ENCODE results near the gene PTX4.

PTX4 gene

DNA sequence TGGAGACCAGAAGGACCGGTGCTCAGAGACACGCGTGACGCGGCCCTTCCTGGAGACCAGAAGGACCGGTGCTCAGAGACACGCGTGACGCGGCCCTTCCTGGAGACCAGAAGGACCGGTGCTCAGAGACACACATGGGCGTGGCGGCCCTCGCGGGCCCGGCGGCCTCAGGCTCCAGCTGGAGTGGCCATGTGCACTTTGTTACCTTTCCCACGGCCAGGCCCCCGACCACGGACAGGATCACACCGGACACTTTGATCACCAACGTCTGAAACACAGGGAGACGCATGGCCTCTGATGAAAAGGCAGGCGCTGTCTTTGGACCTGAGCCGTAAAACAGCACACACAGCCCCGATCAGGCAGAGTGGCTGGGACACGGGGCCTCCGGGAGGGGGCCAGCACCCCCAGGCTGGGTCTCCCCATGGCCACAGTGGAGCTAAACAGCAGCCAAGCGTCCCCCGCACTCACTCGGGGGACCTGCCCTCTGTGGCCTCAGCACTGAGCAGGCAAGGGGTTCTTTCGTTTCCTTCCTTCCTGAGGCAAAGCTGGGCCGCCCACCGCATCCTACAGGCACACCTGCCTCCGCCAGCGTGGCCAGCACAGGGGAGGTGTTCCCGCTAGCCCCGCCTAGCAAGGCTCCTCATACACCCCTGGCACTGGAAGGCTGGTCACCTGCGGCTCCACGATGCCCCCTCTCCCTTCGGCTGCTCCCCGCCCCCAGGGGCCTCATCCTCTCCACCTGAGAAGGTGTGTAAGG lies 31.1 kb downstream of the PTX4 start:
- no peak for DNase-seq

- no peak for DNase-seq
These were observed 31.8 kb downstream of the PTX4 start for GRCh38 chr16:1456951-1457350.

DNA sequence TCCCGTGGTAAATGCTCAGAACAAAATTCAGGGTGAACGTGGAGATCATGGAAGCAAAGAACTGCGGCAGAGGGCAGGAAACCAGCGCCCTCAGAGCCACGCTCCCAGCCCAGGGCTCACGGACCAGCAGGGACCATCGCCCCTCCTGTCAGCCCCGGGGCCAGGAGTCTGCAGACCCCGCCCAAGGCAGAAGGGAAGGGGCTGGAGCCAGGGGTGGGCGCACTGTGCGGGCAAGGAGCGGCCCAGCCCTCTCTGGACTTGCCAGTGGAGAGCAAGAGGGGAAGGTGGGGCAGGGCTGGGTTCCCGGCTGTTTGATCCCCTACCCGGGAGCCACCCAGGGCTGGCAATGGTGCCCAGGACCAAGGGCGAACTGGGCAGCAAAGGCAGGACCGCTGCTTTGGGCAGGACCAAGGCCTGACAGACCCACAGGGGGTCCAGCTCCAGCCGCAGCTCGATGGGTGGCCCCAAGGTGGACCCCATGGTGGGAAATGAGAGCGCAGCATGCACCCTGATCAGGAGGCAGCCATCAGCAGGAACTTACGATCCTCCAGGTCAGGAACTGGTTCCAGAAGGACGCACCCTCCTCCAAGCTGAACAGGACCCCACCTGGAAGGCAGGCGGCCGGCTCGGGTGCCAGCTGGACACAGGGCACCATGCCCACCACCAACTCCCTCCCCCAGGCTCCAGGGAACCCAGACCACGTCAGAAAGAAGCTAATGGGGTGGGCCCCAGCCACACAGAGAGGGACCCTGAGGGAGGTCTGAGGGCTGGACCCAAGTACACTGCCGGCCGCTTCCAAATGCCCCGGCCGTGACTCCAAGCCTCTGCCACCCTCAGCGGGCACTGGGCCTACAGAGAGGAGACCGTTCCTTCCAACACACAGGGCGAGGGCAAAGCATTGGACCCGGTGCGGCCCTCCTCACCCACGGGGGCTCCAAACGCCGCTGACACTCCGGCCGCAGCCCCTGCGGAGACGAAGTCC lies 33.3 kb downstream of the PTX4 start:
- DNase-seq: no peak

DNA sequence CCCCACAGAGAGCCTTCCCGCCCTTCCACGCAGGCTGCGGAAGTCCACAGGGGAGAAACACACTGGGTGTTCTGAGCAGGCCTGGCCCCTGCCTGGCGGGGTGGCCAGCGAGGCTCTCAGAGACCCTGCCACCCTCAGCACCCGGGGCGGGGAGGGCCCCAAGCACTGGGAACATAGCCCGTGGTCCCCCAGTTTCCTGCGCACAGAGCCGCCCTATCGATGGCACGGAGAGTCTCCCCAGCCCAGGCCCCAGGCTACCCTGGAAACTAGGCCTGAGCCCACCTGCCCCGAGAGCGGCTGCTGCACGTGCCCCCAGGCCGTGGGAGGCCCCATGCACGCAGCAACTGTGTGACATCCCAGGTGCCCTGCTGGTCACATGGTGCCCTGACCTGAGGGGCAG lies 34.2 kb downstream of the PTX4 start:
- no peak for DNase-seq

DNA sequence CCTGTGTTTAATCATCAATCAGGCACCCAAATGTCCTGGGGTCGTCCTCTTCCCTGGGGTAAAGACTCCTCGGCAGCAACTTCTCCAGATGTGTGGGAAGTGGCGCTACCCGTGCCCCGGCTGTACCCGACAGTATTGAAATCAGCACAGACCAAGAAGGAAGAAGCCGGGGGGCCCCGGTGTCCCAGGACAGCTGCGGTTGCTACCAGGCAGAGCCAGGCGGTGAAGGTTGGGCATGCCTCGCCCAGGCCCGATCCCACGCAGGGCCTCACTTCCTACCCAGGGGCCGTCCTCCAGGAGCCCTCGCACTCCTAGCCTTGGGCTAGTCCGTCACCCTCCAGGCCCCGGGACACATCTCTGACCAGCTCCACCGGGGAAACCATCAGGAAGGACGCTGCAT lies 35.4 kb downstream of the PTX4 start:
- no peak for DNase-seq

DNA sequence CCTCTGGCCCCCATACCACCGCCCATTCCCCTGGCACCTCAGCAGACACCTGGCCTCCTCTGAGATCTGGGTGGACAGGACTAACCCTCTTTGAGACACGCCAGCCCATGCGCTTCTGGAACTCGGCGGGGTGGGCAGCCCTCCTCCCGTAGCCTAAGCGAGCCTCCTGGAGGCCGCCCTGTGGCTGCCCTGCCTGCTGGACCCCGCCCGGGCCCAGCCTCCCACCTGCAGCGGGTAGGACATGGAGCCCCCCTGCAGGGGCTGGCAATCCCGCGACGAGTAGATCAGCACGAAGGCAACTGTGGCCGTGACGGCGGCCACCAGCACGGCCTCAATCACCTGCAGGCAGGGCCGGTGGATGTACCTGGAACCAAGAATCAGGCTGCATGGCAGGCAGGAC lies 36.2 kb downstream of the PTX4 start:
- DNase-seq: no peak

DNA sequence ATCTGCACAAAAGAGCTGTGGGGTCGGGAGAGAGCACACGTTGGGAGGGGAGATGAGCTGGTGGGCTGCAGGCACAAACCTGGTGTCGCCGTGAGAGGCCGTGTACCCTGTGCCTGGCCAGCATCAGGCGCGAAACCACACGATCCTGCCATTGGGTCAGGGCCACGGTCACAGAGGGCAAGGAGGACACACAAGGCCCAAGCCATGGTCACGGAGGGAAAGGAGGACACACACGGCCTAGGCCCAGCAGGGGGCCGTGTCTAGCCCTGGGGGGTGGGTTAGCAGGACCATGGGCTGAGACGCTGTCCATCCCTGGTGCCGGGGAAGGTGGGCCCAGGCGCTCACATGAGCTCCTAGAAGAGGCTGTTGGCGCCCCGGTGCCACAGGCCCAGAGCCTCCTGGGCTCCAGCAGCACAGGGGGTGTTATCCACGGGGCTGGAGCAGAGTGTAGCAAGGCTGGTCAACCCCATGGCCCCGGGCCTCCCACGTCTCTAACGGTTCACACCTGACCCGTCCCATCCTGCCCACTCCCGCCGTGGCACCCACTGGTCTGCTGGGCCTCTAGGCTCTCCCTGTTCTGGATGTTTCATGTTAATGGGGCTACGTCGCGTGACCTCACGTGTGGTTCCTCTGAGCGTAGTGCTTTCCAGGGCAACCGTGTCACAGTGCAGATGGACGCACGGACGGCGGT lies 36.9 kb downstream of the PTX4 start:
- no peak for DNase-seq

GRCh38 chr16:1450841-1451240 lies 37.9 kb downstream of the PTX4 start:
- no peak for DNase-seq

DNA sequence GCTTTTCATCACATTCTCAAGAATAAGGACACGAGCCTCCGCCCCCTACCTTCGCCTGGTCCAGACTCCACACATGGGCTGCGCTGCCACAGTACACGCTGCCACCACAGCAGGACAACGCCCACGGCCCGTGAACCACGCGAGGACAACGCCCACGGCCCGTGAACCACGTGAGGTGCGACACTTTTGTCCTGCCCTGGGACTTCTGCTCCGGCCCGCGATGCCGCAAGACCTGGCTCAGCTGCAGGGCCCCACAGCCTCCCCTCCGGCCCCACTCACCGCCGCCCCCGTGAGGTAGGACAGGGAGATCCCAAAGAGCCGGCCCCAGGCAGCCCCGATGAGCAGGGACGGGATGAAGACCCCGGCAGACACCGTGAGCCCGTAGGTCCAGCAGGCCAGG lies 38.5 kb downstream of the PTX4 start:
- no peak for DNase-seq

DNA sequence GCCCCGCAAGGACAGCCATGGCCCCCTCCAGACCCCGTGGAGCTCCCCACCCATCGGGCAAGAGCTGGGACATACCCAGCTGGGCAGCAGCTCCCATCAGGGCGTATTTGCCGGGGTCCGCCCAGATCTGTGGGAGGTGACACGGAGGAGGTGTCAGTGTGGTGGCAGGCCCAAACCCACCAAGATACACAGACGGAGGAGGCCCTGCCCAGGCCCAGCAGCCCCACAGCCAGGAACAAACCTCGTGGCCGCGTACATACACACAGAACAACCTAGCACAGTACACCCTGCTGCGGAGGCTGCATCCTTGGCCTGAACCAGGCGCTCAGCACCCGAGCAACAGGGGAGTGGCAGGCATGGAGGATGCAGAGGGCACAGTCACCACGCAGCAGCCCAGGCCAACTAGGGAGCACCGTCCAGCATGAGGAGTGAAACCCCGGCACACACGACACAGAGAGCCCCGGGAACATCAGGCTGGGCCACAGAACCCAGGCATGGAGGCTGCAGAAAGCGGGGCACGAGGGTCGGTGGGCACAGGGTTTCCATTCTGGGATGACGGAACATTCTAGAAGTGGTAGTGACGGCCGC lies 39.4 kb downstream of the PTX4 start:
- DNase-seq: no peak

DNA sequence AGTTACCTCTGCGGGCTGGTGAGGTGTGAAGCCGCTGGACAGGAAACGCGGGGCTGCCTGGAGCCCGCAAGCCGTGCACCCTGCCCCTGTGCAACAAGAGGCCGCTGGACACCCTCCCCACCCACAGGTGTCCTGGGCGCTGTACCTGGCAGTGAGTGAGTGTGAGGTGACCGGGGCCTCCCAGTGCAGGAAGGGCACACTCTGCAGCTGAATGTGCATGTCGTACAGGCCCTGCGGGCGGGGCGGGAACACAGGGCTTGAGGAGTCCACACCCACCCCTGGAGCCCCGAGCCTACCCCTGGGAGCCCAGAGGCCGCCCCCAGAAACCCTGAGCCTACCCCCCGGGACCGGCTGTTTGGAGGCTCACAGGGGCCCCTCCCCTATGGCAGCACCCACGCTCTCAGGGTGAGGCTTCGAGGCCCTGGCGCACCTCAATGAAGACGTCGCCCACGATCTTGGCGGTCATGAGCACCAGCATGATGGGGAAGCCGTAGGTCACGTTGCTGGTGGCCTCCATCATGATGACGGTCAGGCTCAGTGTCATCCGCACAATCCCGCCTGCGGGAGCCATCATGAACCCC lies 40.1 kb downstream of the PTX4 start:
- DNase-seq: no peak

DNA sequence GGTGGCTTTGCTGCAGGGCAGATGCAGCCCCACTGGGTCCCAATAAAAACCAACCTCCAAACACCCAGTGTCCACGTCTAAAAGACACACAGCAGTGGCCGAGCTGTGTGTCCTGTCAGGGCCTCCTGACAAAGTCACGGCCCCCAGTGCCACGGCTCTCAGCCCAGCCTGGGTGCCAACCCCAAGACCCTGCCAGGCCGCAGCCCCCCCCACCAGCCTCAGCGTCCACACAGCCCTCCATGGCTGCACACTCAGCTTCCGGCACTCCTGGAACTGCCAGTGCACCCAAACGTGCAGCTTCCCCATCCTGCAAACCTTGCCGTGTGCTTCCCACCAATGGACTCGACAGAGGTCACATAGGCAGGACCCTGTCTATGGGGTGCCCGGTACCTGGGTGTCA lies 40.8 kb downstream of the PTX4 start:
- DNase-seq: no peak

GRCh38 chr16:1446296-1447080 lies 42.3 kb downstream of the PTX4 start:
- no peak for DNase-seq

- no peak for DNase-seq
These were observed 43.1 kb downstream of the PTX4 start for GRCh38 chr16:1445518-1446203.

DNA sequence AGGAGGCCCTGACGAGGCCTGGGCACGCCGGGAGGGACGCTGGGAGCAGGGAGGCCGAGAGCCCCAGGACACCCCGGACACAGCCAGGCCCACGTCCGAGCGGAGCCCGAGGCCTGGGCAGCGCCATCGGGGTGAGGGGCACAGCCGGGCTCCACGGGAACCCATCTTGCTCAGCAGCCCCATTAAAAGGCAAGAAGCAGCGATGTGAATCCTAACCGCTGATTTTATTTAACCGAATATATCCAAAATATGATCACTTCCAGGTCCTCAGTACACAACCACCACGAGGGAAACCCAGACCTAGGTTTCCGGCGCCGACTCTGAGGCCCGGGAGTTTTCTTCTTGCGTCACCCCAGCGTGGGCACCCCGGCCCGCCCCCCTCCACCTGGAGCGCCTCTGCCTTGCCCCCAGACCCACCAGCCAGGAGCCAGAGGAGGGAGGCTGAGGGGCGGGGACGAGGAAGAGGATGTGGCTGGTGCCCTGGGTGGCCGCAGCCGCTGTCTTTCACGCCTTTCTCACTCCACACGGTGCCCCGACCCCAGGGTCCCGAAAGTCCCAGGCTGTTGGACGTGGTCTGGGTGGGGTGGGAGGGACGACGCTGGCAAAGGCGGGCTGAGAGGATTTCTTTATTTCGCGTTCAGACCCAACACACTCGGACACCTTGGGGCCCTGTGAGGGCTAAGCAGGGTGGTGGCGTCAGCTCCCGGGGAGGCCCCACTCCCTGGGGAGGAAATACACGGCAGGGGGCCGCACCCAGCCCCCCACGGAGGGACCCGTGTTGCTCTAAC lies 43.8 kb downstream of the PTX4 start:
- no peak for DNase-seq

GRCh38 chr16:1443980-1444729 lies 44.6 kb downstream of the PTX4 start, which contains the start of gene CCDC154:
TSS of gene CCDC154 (minus strand) at chr16:1444556. CDS start at chr16:1444322, 234 bp downstream.
- DNase-seq: no peak

DNA sequence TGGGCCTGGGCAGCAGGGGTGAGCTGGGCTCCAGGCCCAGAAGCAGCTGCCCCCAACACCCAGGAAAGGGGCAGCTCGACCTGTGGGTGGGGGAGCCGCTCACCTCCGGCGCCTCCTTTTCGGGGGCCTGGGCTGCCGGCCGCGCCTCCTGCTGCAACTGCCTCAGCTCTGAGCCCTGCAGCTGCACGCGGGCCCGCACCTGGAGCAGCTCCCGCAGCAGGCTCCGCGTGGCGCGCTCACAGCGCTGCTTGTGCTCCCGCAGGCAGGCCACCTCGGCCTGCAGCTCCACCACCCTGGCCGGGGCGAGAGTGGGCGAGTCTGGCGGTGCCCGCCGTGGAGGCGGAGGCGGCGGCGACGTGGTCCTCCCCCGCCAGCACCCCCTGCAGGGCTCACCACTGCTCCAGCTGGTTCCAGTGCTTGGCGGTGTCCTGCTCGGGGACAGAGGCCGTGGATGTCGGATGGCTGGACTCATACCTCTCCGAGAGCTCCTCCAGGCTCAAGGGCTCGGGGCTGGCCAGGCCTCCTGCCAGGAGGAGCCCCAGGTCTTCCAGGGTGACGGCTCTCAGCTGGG lies 45.3 kb downstream of the PTX4 start:
- no peak for DNase-seq

DNA sequence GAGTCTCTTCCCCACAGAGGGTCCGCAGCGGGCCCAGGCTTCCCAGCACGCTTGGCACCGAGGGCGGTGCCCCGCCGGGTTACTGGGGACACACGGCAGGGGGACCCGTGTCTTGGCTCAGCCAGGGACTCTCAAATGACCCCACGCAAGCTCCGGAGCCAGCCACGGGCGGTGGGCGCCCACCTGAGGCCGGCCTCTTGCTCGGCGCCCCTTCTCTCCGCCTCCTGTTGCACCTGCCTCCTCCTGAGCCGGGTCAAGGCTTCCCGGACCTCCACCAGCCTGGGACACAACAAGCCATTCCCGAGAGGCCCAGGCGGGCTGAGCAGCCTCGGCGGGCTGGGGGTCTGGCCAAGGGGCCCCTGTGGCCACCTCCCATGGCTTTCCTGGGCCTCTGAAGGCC lies 46.0 kb downstream of the PTX4 start:
- DNase-seq: no peak

GRCh38 chr16:1441391-1441829 lies 47.3 kb downstream of the PTX4 start:
- DNase-seq: no peak
